Measurements from ENCODE around the gene MS4A6E. TPM values are rescaled to one million over a fixed set of nuclear protein-coding genes. Genes with fewer than 3 reads are reported as not detected.

The MS4A6E gene
- total RNA-seq, 2 donors from 2014 or later: not detected

GRCh38 chr11:60348116-60348515, 21.1 kb downstream of the MS4A6E start:
- no peak overlapping the region for H3K4me3 Mint-ChIP-seq
- Histone ChIP-seq H3K9ac (ENCODE audit: extremely low read depth, low read length, poor library complexity, severe bottlenecking) (no peak overlapping the region), H3K4me3 (ENCODE audit: low read length) (no peak overlapping the region), H3K27me3 (ENCODE audit: control insufficient read depth, insufficient read depth, low read length, poor library complexity, severe bottlenecking) (no peaks in the 10 kb centered on the region), H3K36me3 (ENCODE audit: control insufficient read depth, insufficient read depth, low read length) (no peaks in the 10 kb centered on the region), H3K27ac (ENCODE audit: low read depth, low read length) (no peak overlapping the region), H3K9me3 (ENCODE audit: control insufficient read depth, low read length) (peaks cover 17% of the 10 kb centered on the region), H3K4me1 (ENCODE audit: control insufficient read depth, insufficient read depth, low read length) (no peaks in the 10 kb centered on the region)
- 67 to 77% methylated on average over 1 to 2 of the region's 2 CpGs for WGBS, 2 experiments (ENCODE audit: insufficient coverage in 1 of 2, insufficient read length in 1 of 2)
- H3K27me3 Mint-ChIP-seq (ENCODE audit: insufficient read depth): no peaks in the 10 kb centered on the region
- TF ChIP-seq, protein P1, sequence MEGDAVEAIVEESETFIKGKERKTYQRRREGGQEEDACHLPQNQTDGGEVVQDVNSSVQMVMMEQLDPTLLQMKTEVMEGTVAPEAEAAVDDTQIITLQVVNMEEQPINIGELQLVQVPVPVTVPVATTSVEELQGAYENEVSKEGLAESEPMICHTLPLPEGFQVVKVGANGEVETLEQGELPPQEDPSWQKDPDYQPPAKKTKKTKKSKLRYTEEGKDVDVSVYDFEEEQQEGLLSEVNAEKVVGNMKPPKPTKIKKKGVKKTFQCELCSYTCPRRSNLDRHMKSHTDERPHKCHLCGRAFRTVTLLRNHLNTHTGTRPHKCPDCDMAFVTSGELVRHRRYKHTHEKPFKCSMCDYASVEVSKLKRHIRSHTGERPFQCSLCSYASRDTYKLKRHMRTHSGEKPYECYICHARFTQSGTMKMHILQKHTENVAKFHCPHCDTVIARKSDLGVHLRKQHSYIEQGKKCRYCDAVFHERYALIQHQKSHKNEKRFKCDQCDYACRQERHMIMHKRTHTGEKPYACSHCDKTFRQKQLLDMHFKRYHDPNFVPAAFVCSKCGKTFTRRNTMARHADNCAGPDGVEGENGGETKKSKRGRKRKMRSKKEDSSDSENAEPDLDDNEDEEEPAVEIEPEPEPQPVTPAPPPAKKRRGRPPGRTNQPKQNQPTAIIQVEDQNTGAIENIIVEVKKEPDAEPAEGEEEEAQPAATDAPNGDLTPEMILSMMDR (conservative IDR thresholded peaks at IDR 0.05): peak; percentile 58
- no peaks in the 10 kb centered on the region for H3K36me3 Mint-ChIP-seq (ENCODE audit: low read depth)
- H3K27ac Mint-ChIP-seq: no peak overlapping the region
- no peak for DNase-seq
- H3K9me3 Mint-ChIP-seq: peaks cover 1% of the 10 kb centered on the region
- H3K4me1 Mint-ChIP-seq: peaks cover 4% of the 10 kb centered on the region

DNA sequence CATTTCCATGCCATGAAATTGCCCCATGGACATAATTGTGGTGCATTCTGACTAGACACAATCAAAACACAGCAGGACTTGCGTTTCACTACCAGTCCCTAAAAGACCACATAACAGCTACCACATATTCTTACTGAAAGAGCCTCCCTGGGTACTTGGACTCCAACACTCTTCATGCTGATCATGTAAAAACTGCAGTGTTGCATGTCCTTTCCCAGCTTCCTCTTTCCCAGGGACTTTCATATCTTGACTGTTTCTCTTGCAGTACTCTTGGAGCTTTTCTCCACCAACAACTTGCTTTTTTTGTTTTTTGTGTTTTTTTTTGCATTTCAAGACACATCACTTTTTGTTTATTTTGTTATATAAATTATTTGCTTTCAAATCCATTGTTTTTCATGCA, 22.9 kb downstream of the MS4A6E start:
- Histone ChIP-seq H3K9ac (ENCODE audit: extremely low read depth, low read length, poor library complexity, severe bottlenecking) (no peak overlapping the region), H3K36me3 (ENCODE audit: control insufficient read depth, insufficient read depth, low read length) (no peaks in the 10 kb centered on the region), H3K4me3 (ENCODE audit: low read length) (no peak overlapping the region), H3K27ac (ENCODE audit: low read depth, low read length) (no peak overlapping the region), H3K9me3 (ENCODE audit: control insufficient read depth, low read length) (peaks cover 25% of the 10 kb centered on the region), H3K4me1 (ENCODE audit: control insufficient read depth, insufficient read depth, low read length) (no peaks in the 10 kb centered on the region), H3K27me3 (ENCODE audit: control insufficient read depth, insufficient read depth, low read length, poor library complexity, severe bottlenecking) (no peaks in the 10 kb centered on the region)
- no peaks in the 10 kb centered on the region for H3K27me3 Mint-ChIP-seq (ENCODE audit: insufficient read depth)
- no peak overlapping the region for H3K27ac Mint-ChIP-seq
- H3K4me3 Mint-ChIP-seq: no peak overlapping the region
- no peaks in the 10 kb centered on the region for H3K36me3 Mint-ChIP-seq (ENCODE audit: low read depth)
- TF ChIP-seq, protein P1 (conservative IDR thresholded peaks at IDR 0.05): no peak
- peaks cover 4% of the 10 kb centered on the region for H3K4me1 Mint-ChIP-seq
- peaks cover 11% of the 10 kb centered on the region for H3K9me3 Mint-ChIP-seq
- DNase-seq: no peak
- 95 to 100% methylated on average over 1 of the region's 1 CpG for WGBS, 2 experiments (ENCODE audit: insufficient coverage in 1 of 2, insufficient read length in 1 of 2)

- Mint-ChIP-seq H3K9me3 (peaks cover 27% of the 10 kb centered on the region), H3K36me3 (ENCODE audit: low read depth) (no peaks in the 10 kb centered on the region), H3K4me1 (no peaks in the 10 kb centered on the region), H3K27ac (no peak overlapping the region), H3K4me3 (no peak overlapping the region), H3K27me3 (ENCODE audit: insufficient read depth) (no peaks in the 10 kb centered on the region)
- 89% methylated on average over 2 of the region's 2 CpGs; no CpG with 5 or more reads in 1 of the 2 experiments for WGBS, 2 experiments (ENCODE audit: insufficient coverage in 1 of 2, insufficient read length in 1 of 2)
- H3K9me3 ChIP-seq (ENCODE audit: control insufficient read depth, low read length): peaks cover 35% of the 10 kb centered on the region
- H3K4me1 ChIP-seq (ENCODE audit: control insufficient read depth, insufficient read depth, low read length): no peaks in the 10 kb centered on the region
- H3K4me3 ChIP-seq (ENCODE audit: low read length): no peak overlapping the region
- TF ChIP-seq, protein P1 (conservative IDR thresholded peaks at IDR 0.05): no peak
- H3K27me3 ChIP-seq (ENCODE audit: control insufficient read depth, insufficient read depth, low read length, poor library complexity, severe bottlenecking): no peaks in the 10 kb centered on the region
- no peaks in the 10 kb centered on the region for H3K36me3 ChIP-seq (ENCODE audit: control insufficient read depth, insufficient read depth, low read length)
- H3K9ac ChIP-seq (ENCODE audit: extremely low read depth, low read length, poor library complexity, severe bottlenecking): no peak overlapping the region
- H3K27ac ChIP-seq (ENCODE audit: low read depth, low read length): no peak overlapping the region
- DNase-seq: no peak
Measured at GRCh38 chr11:60357771-60358170, 30.7 kb downstream of the MS4A6E start.

Data from endodermal cell (in vitro differentiated cells).